GM21717 (cell line): ENCODE measurements around the gene CFAP299.
A peak's percentile ranks its signal among the peaks of the same experiment; 100 is the strongest.

ENCODE experiments used
- ATAC-seq: cut with Tn5 transposase; IDR thresholded peaks from one replicate; pipeline ENCODE4 v1.9.1; 2021; ENCODE audit warnings: mild to moderate bottlenecking, moderate library complexity; ENCODE audit not compliant: unreplicated experiment

CFAP299 gene

GRCh38 chr4:80909938-80910337 lies 574.4 kb downstream of the CFAP299 start:
- no peak for ATAC-seq

GRCh38 chr4:80911458-80911857 lies 575.9 kb downstream of the CFAP299 start:
- ATAC-seq: no peak

DNA sequence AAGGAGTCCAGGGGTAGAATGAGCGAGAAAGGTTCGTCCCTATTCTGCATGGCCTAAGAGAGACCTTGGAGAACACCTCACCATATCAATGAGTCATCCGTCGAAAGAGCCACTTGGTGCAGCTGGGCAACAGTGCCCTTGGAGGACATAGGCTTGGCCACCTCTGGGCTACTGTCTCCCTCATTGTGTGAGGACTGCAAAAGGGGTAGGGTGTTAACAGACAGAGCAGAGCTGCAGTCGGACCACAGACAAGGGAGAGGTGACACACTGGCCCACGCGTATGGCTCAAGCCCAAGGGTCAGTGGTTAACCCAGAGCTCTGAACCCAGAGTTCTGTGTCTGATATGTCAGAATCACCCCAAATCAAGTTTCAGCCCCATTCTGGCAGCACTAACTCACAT lies 576.8 kb downstream of the CFAP299 start:
- ATAC-seq: no peak

GRCh38 chr4:80913381-80913780 lies 577.9 kb downstream of the CFAP299 start:
- peak; percentile 90 for ATAC-seq

DNA sequence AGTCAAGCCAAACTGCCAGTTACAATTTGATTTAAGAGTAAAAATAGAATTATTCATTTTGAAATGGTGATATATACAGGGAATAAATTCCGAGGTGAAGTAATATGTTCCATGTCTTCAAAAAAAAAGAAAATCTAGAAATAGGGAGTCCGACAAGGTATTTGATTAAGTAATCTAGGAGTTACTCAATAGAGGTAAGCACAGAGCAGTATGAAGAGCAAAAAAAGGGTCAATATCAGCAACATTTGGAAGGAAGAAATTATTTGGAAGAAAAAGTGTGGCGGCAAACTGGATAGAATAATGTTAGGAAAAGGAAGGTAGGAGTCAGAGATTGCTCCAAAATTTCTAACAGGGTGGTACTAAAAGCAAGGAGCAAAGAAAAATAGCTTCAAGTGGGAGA lies 581.2 kb downstream of the CFAP299 start:
- no peak for ATAC-seq

- ATAC-seq: no peak
Observed at GRCh38 chr4:80918004-80918403, 582.5 kb downstream of the CFAP299 start.

GRCh38 chr4:80921441-80921840 lies 585.9 kb downstream of the CFAP299 start:
- no peak for ATAC-seq

- no peak for ATAC-seq
Observed at GRCh38 chr4:80922941-80923340, 587.4 kb downstream of the CFAP299 start.

GRCh38 chr4:80925293-80925692 lies 589.8 kb downstream of the CFAP299 start:
- no peak for ATAC-seq

- ATAC-seq: no peak
Observed at GRCh38 chr4:80926446-80926845, 590.9 kb downstream of the CFAP299 start.

- no peak for ATAC-seq
Observed at GRCh38 chr4:80926891-80927290, 591.4 kb downstream of the CFAP299 start.

- ATAC-seq: no peak
Observed at GRCh38 chr4:80927420-80927819, 591.9 kb downstream of the CFAP299 start.

DNA sequence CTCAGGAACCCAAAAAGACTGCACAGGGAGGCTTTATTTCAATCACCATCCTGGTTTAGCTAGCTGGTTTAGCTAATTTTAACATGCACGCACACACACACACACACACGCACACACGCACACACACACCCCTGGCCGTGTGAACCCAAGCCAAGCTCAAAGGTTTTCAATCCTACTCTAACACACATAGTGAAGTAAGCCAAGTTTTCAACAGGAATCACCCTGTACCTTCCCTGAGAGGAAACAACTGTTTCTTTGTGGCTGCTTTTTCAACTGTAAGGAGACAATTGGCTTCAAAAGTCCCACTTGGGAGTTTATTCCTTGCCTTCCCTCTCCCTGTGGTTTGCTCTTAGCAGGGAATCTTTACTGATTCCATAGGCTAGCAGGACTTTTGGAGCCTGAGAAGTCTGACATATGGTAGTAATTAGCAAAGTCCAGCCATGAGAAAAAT lies 596.1 kb downstream of the CFAP299 start:
- no peak for ATAC-seq

- ATAC-seq: no peak
Observed at GRCh38 chr4:80948141-80948540, 612.6 kb downstream of the CFAP299 start.

DNA sequence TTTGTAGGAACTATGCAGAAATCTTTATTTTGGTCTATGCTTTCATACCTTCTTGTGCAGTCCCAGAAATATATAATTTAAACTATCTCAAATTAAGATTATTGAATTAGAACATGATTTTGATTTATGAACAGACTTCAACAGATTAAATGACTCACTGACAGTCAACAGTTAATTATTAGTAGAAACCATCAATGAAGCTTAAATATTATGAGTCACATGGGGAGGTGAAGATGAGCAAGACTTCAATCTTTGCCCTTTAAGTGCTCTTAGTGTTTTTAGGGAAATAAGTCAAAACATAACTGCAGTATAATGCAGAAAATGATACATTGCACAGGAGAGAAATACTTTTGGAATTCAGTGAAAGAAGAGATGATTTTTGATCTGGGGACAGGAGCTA lies 613.5 kb downstream of the CFAP299 start:
- ATAC-seq: no peak

GRCh38 chr4:80956421-80956820 lies 620.9 kb downstream of the CFAP299 start:
- ATAC-seq: no peak

GRCh38 chr4:80963051-80963450 lies 627.5 kb downstream of the CFAP299 start:
- ATAC-seq: no peak

- ATAC-seq: no peak
Observed at GRCh38 chr4:80967346-80967745, 631.8 kb downstream of the CFAP299 start.

- no peak for ATAC-seq
Observed at GRCh38 chr4:80980239-80980638, 644.7 kb downstream of the CFAP299 start.

DNA sequence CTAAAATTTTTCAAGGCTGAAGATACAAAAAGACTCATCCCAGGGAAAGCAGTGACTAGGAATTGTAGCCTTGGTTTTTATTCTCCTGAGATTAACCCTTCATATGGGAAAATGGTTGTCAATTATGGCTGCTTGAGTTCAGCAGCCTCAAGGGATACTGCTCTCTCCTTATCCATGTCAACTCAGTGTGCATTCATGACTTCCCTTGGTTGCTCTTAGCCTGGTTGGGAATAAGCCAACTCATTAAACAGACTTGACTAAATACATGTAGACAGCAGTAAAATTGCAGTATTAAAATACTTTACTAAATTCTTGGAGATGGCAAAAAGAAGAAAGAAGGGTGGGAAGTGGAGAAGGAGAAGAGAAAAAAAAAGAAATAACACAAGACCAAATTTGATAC lies 650.5 kb downstream of the CFAP299 start:
- ATAC-seq: no peak

GRCh38 chr4:80989921-80990544 lies 654.5 kb downstream of the CFAP299 start:
- ATAC-seq: no peak

GRCh38 chr4:80990851-80991250 lies 655.3 kb downstream of the CFAP299 start:
- no peak for ATAC-seq

DNA sequence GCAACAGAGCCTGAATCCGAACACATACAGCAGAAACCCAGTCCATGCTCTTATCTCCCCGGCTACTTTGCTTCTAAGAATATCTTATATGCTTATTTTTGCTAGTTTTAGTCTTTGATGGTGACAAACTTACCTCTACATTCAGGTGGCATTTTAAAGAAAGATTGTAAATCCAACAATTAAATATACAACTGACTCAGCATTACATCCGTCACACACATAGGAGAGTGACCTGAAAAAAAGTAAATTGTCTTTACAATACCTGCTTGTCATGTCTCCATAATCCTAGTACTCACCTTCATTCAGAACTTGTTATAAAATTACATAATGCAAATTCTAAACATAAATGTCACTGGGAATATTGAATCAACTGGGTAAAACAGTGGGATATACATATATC lies 664.4 kb downstream of the CFAP299 start:
- ATAC-seq: no peak
